GM19455 (cell line): ENCODE measurements around the gene BRD8.
"Not testable (repeated sequence)": the region's sequence is repeated elsewhere in the genome, so short reads cannot be mapped to it uniquely, and the experiment has no call there.

Source experiments
- ATAC-seq: cut with Tn5 transposase; IDR thresholded peaks from one replicate; pipeline ENCODE4 v1.9.1; 2021; ENCODE audit not compliant: unreplicated experiment

The BRD8 gene

GRCh38 chr5:138169124-138169523 is 9.3 kb downstream of the BRD8 start:
- ATAC-seq: no peak

GRCh38 chr5:138163721-138164120 is 14.7 kb downstream of the BRD8 start:
- ATAC-seq: no peak

- no peak for ATAC-seq
These were observed 17.7 kb downstream of the BRD8 start for GRCh38 chr5:138160706-138161105.

GRCh38 chr5:138159666-138160065 is 18.8 kb downstream of the BRD8 start:
- ATAC-seq: no peak

- ATAC-seq: no peak
These were observed 20.8 kb downstream of the BRD8 start for GRCh38 chr5:138157626-138158025.

GRCh38 chr5:138155977-138156376 is 22.5 kb downstream of the BRD8 start:
- not testable (repeated sequence) for ATAC-seq

DNA sequence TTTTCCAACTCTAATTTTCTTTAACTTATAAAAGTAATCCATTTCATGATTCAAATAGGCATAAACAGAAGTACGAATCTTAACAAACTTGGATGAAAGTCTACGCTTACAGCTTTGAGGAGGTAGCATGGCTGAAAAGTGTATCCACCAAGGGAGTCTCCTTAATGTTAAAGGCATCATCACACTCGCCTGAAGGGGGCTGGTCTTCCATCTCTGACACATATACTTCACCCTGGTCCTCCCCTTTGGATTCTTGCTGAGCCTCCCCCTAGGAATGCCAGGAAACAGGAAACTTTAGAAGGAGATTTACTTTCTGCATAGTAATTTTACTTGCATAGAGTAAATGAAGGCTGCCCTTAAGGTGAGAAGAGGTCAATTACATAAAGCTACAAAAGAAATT is 28.9 kb downstream of the BRD8 start:
- no peak for ATAC-seq

DNA sequence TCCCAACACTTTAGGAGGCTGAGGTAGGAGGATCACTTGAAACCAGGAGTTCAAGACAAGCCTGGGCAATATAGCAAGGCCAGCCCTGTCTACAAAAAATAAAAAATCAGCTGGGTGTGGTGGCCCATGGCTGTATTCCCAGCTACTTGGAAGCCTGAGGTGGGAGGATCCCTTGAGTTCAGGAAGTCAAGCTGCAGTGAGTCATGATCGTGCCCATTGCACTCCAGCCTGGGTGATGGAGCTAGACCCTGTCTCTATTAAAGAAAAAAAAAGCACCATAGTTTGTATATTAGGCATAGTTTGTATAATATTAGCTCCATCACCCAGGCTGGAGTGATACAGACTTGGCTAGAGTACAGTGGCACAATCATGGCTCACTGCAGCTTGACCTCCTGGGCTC is 29.6 kb downstream of the BRD8 start:
- no peak for ATAC-seq

GRCh38 chr5:138143578-138143977 is 34.9 kb downstream of the BRD8 start:
- ATAC-seq: not testable (repeated sequence)

GRCh38 chr5:138141734-138142133 is 36.7 kb downstream of the BRD8 start:
- ATAC-seq: no peak

DNA sequence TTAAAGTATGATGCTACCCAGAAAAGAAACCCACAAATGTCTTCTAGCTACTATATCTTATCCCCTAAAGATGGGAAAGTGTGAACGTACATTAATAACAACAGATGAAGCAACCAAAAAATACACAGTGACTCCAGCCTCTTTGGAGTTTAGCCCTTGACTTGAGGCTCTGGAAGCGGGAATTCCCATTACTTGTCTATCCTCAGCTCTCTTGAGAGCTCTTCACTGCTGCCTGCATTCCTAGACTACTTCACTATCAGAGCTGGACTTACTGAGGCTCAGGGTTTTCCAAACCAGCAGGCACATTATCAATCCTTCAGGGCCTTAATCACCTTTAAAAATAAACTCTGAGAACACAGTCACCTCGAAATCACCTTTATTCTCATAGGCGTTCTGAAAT is 38.2 kb downstream of the BRD8 start:
- no peak for ATAC-seq

DNA sequence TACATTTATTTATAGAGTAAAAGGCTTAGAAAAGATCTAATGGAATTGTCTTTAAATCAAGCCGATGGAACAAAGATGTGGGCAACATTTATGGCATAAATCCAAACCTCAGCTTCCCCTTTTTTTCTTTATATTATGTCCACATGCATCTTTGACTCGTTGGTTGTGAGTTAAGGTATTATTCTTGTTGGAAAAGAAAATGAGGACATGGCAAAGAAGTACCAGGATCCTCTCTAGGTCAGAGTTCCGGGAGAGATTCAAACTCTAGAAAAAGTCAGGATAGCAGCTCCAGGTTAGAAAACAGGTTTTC is 38.7 kb downstream of the BRD8 start:
- ATAC-seq: no peak

DNA sequence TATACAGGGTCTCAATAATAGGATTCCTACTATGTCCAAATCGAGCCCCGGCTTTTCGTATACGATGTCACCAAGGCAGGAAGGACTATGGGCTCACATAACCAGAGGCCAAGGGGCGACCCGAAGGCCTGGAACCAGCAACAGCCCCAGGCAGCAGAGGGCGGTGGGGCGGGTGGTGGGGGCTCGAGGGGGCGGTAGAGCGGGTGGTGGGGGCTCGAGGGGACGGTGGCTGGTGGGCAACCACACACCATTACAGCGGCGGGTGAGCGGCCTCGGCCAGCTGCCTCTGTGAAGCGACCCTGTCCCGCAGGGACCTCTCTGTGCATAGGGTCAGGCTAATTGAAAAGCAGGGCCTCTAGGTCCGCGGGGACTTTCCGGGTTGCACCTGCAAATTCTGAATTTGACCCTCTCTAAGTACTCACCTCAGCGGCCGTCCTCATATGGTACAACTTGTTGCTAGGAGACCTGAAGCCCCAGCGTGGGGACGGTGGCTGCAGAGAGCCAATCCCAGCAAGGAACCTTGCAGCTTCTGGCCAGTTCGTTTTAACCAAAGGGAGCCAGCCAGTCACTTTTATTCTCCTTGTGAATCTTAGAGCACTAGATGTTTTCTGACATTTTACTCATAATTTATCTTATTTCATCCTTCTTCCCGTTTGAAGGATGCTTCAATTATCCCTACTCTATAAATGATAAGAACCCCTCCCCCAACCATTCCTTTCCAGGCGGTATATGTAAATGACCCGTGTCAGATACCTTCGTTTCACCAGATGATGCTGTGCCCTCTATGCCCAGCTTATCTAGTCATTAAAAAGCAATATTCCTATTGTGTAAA is 39.3 kb downstream of the BRD8 start, which contains the start of gene NME5:
TSS of gene NME5 (minus strand) at position 480 of the 832 bp plus-strand sequence. CDS start 648 bp downstream, outside the sequence.
- ATAC-seq: no peak

DNA sequence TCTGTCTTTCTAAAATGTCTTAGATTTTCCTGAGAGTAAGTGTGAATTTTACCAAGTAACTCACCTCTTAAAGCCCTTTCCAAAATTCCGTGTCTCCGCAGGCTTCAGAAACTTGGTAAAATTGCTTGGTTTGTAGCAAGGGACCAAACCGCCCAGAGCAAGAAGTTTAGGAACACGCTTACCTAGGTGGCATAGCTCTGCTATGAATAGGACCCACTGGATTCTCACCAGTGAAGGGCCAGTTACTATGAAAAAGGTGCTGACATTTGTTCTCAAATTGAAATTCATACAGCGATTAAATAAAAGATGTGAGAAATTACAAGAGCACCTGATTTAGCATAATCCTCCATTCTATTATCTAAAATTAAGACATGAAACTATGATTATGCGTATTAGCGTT is 45.9 kb downstream of the BRD8 start:
- no peak for ATAC-seq

DNA sequence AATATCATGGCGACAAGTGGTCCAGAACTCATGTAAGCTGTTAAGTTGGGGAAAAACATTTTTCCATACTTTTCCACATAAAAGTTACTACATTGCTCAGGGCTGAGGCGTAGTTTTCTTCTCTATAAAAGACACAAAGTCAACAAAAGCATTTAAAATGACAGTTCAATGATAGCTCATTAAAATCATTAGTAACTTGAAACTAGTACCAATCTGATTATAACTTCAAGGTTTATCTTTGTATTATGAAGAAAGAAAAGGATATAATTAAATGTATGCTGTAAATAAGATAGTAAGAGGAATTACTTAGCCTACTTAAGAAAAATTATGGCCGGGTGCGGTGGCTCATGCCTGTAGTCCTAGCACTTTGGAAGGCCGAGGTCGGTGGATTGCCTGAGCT is 49.1 kb downstream of the BRD8 start:
- no peak for ATAC-seq

DNA sequence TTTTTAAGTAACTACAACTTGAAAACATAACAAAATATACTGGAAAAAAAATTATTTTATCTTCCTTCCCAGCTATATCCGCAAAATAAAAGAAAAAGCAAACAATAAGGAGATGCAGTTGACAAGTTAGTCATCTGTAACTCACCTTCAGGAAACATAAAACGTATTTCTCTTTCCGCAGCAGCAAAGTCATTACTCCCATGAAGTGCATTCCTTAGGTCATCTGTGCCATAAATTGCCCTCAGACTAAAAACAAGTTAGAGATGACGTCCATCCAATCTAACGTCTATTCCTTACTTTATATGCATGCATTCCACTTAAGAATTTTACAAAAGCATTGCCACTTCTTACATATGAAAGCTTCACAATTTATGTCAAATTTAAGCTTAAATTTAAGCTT is 50.1 kb downstream of the BRD8 start:
- ATAC-seq: no peak

GRCh38 chr5:138115254-138115653 is 63.2 kb downstream of the BRD8 start:
- no peak for ATAC-seq

DNA sequence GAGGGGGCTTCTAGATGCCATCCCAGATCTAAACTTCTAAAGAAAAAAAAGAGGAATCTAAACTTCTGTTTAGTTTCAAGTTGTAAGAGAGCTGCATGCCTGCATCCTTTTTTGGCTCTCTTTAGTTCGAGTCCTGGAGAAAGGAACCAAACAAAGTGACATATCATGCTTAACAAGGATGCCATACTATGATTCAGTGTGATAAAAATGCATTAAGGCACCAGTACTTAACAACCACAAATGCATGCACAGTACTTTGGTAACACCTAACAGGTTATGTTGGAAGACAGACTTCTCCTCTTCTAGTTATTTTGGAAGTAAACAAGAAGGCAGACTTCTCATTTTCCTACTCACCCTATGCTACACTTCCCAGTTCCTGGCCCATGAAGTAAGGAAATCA is 66.5 kb downstream of the BRD8 start:
- no peak for ATAC-seq

- ATAC-seq: no peak
These were observed 67.2 kb downstream of the BRD8 start for GRCh38 chr5:138111181-138111580.

- no peak for ATAC-seq
These were observed 68.0 kb downstream of the BRD8 start for GRCh38 chr5:138110266-138110963.

GRCh38 chr5:138109463-138110265 is 68.8 kb downstream of the BRD8 start:
- ATAC-seq: no peak

GRCh38 chr5:138107213-138107612 is 71.2 kb downstream of the BRD8 start:
- no peak for ATAC-seq
